Type B pancreatic cell (in vitro differentiated cells): ENCODE measurements around the gene RGPD8. TPM values are rescaled to one million over a fixed set of nuclear protein-coding genes. Genes with fewer than 3 reads are reported as not detected.
A peak's percentile ranks its signal among the peaks of the same experiment; 100 is the strongest.

Experiments
- DNase-seq: peaks from one replicate; pipeline ENCODE4 v3.0.0; 2021; ENCODE audit warnings: mixed read lengths; ENCODE audit not compliant: unreplicated experiment; ENCODE audit errors: extremely low spot score
- H3K27ac Mint-ChIP-seq: 2 replicates; pipeline ENCODE4 v1.8.0; 2021; ENCODE audit warnings: mild to moderate bottlenecking, mixed read lengths
- H3K27me3 Mint-ChIP-seq: 2 replicates; pipeline ENCODE4 v1.8.0; 2021; ENCODE audit warnings: mixed read lengths
- H3K36me3 Mint-ChIP-seq: 2 replicates; pipeline ENCODE4 v1.8.0; 2021; ENCODE audit warnings: mixed read lengths
- H3K4me1 Mint-ChIP-seq: one replicate; pipeline ENCODE4 v1.8.0; 2021; ENCODE audit warnings: mixed read lengths; ENCODE audit not compliant: unreplicated experiment
- H3K4me3 Mint-ChIP-seq: 2 replicates; pipeline ENCODE4 v1.8.0; 2021; ENCODE audit warnings: mild to moderate bottlenecking, mixed read lengths
- H3K9me3 Mint-ChIP-seq: 2 replicates; pipeline ENCODE4 v1.8.0; 2021; ENCODE audit warnings: mixed read lengths
- CTCF ChIP-seq: fragments of 200-600 bp; sonication (generic); conservative IDR thresholded peaks from 2 replicates; pipeline ENCODE4 v1.5.0; 2021; ENCODE audit warnings: antibody characterized with exemption, mild to moderate bottlenecking
- total RNA-seq: library from RNA; stranded (reverse); gene quantifications from 2 replicates; pipeline ENCODE4 v1.2.1, GENCODE V29; 2021; ENCODE audit warnings: low replicate concordance

The RGPD8 gene
- total RNA-seq, 1 donor from 2014 or later, result 10.7 TPM

GRCh38 chr2:112480530-112481049 lies 47.1 kb upstream of the RGPD8 start:
- H3K27me3 Mint-ChIP-seq, result no peaks in the 10 kb centered on the region
- no peak for DNase-seq
- peaks cover 14% of the 10 kb centered on the region for H3K4me1 Mint-ChIP-seq
- no peaks in the 10 kb centered on the region for H3K9me3 Mint-ChIP-seq
- TF ChIP-seq CTCF, result no peak
- no peak overlapping the region for H3K27ac Mint-ChIP-seq
- H3K36me3 Mint-ChIP-seq, result peaks cover 11% of the 10 kb centered on the region
- peak overlapping the region; percentile 99 for H3K4me3 Mint-ChIP-seq

GRCh38 chr2:112476434-112476833 lies 43.0 kb upstream of the RGPD8 start:
- no peak for DNase-seq
- H3K4me3 Mint-ChIP-seq, result no peak overlapping the region
- no peak for TF ChIP-seq CTCF
- H3K27me3 Mint-ChIP-seq, result no peaks in the 10 kb centered on the region
- peaks cover 4% of the 10 kb centered on the region for H3K4me1 Mint-ChIP-seq
- H3K9me3 Mint-ChIP-seq, result no peaks in the 10 kb centered on the region
- H3K36me3 Mint-ChIP-seq, result no peaks in the 10 kb centered on the region
- no peak overlapping the region for H3K27ac Mint-ChIP-seq

- H3K36me3 Mint-ChIP-seq, result no peaks in the 10 kb centered on the region
- H3K4me3 Mint-ChIP-seq, result no peak overlapping the region
- no peaks in the 10 kb centered on the region for H3K9me3 Mint-ChIP-seq
- DNase-seq, result peak; percentile 40
- H3K4me1 Mint-ChIP-seq, result no peaks in the 10 kb centered on the region
- TF ChIP-seq CTCF, result no peak
- H3K27ac Mint-ChIP-seq, result no peak overlapping the region
- H3K27me3 Mint-ChIP-seq, result no peaks in the 10 kb centered on the region
These were observed 41.5 kb upstream of the RGPD8 start for GRCh38 chr2:112474844-112475486.

- H3K4me1 Mint-ChIP-seq, result no peaks in the 10 kb centered on the region
- no peak overlapping the region for H3K4me3 Mint-ChIP-seq
- H3K9me3 Mint-ChIP-seq, result peaks cover 8% of the 10 kb centered on the region
- TF ChIP-seq CTCF, result no peak
- DNase-seq, result peak; percentile 16
- no peak overlapping the region for H3K27ac Mint-ChIP-seq
- peaks cover 4% of the 10 kb centered on the region for H3K27me3 Mint-ChIP-seq
- H3K36me3 Mint-ChIP-seq, result no peaks in the 10 kb centered on the region
These were observed 39.3 kb upstream of the RGPD8 start for GRCh38 chr2:112472547-112473263.

GRCh38 chr2:112465382-112465781 lies 31.9 kb upstream of the RGPD8 start:
- H3K4me3 Mint-ChIP-seq, result no peak overlapping the region
- peaks cover 8% of the 10 kb centered on the region for H3K9me3 Mint-ChIP-seq
- no peaks in the 10 kb centered on the region for H3K36me3 Mint-ChIP-seq
- H3K27ac Mint-ChIP-seq, result no peak overlapping the region
- H3K27me3 Mint-ChIP-seq, result peaks cover 4% of the 10 kb centered on the region
- no peaks in the 10 kb centered on the region for H3K4me1 Mint-ChIP-seq
- no peak for DNase-seq
- TF ChIP-seq CTCF, result peak; percentile 32
